Activated effector memory CD4-positive, alpha-beta T cell treated with anti-CD3 and anti-CD28 coated beads, Interleukin-2, amount 50 U/mL, for 16 hours (primary cell): ENCODE results near the gene LRRC8A.
"Not testable (repeated sequence)": the region's sequence is repeated elsewhere in the genome, so short reads cannot be mapped to it uniquely, and the experiment has no call there.

Source experiments
- DNase-seq: peaks from one replicate; pipeline ENCODE4 v3.0.0-alpha.2; 2020

LRRC8A gene

DNA sequence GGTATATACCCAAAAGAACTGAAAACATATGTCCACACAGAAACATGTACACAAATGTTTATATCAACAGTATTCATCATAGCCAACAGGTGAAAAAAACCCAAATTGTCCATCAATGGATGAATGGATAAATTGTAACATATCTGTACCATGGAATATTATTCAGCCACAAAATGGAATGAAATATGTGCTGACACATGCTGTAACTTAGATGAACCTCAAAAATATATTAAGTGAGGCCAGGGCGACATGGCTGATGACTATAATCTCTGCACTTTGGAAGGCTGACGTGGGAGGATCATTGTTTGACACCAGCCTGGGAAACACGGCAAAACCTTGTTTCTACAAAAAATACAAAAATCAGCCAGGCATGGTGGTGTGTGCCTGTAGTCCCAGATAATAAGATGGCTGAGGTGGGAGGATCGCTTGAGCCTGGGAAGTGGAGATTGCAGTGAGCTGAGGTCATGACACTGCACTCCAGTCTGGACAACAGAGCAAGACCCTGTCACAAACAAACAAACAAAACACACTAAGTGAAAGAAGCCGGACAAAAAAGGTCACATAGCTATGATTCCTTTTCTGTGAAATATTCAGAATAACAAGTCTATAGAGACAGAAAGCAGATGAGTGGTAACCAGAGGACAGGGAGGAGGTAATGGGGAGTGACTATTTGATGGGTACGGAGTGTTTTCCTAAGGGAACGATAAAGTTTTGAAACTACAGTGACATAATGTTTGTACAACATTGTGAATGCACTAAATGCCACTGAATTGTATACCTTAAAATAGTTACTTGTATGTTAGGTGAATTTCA lies 11.6 kb upstream of the LRRC8A start:
- DNase-seq, result no peak

DNA sequence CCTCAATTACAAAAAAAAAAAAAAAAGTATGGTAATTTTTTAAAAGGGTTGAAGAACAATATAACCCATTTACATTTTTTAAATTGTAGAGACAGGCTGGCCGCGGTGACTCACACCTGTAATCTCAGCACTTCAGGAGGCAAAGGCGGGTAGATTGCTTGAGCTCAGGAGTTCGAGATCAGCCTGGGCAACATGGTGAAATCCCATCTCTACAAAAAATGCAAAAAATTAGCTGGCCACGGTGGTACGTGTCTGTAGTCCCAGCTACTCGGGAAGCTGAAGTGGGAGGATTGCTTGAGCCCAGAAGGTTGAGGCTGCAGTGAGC lies 11.0 kb upstream of the LRRC8A start:
- not testable (repeated sequence) for DNase-seq

DNA sequence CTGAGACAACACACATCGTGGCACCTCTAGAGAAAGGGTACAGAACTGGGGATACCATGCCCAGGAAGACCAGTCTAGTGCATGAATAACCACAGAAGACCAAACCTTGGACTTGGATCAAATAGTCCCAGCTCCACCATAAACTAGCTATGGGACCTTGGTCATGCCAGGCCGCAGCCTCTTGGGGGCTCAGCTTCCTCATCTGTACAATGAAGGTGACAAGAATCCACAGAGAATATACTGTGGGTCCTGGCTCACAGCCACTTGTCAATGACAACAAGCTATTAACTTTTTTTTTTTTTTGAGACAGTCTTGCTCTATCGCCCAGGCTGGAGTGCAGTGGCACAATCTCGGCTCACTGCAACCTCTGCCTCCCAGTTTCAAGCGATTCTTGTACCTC lies 4.1 kb upstream of the LRRC8A start:
- no peak for DNase-seq

DNA sequence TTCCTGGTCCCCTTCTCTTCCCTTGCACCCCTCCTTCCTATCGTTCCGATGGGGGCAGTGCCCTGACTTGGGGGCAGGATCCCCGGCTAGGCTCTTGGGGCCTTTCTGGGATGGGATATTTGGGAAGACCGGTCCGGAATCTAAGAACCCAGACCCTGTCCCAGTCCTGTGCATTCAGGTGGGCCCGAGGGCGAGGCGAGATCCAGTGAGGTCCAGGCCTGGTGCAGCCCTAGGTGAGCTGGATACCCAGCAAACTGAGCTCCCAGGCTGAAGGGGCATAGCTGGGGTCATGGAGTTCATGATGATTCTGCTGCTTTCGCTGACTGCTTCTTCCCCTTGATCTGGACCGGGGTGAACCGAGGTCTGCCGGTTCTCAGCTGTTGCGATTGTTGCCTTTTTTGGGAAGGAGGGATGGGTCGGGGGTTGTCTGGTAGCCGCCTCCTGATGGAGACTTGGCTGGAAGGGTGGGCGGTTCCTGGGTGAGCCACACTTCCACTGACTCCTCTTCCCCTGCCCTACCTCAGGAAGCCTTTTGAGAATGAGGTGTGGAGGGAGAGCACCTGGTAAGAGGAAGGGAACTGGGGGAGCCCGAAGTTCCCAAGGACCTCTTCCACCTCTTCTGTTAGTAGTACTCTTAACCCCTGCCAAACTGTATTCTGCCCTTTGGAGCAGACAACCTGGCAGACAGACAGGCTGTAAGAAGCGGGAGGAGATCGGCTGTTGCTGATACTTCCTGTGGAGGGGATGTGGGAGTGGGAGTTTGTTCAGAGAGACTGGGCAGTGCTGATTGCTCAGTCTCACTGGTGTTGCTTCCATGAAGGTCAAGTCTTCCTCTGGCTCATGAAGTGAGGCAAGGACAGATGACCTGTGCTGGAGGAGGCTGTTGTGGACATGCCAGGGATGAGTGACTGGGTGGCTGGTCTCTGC lies 1.0 kb downstream of the LRRC8A start:
- DNase-seq, result no peak

DNA sequence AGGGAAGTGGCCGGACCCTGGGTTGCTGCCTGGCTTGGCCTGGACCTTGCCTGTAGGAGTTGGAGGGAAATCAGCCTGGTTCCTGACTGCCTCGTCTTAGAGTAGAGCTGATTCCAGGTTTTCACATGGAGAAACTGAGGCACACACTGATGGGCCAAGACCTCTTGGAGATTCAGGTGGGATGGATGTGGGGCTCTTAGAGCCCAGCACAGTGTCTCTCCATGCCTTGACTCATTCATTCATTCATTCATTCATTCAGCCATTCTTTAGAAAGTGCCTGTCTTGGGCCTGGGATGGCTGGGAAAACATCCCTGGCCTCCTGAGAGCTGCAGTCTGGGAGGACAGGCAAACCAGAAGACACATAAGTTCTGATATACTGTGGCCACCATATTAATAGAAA lies 2.2 kb downstream of the LRRC8A start:
- DNase-seq, result no peak

DNA sequence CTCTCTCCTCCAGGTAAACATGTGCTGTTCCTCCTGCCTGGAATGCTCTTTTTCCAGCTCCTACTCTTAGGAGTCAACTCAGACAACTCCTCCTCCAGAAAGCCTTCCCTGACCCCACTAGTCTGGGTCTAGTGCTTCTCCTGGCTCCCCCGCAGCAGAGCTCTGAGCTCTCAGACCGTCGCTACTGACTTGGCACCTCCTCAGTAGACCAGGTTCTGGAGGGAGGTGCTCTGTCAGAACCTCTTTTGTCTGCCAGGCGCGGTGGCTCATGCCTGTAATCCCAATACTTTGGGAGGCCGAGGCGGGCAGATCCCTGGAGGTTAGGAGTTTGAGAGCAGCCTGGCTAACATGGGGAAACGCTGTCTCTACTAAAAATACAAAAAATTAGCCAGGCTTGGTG lies 3.4 kb downstream of the LRRC8A start:
- DNase-seq, result no peak

DNA sequence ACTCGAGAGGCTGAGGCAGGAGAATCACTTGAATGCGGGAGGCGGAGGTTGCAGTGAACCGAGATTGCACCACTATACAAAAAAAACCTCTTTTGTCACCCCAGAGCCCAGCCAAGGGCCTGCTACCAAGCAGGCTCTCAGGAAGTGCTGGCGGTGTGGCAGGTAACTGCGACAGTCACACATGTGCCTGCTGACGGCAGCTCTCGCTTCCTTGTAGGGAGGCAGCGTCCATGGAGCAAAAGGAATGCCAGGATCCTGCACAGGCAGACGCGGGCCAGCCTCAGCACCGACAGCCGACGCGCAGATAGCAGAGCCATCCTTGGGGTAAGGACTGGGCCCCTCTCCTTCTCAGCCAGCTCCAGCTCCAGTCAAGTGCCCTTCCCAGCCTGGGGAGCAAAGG lies 3.9 kb downstream of the LRRC8A start:
- DNase-seq, result no peak

DNA sequence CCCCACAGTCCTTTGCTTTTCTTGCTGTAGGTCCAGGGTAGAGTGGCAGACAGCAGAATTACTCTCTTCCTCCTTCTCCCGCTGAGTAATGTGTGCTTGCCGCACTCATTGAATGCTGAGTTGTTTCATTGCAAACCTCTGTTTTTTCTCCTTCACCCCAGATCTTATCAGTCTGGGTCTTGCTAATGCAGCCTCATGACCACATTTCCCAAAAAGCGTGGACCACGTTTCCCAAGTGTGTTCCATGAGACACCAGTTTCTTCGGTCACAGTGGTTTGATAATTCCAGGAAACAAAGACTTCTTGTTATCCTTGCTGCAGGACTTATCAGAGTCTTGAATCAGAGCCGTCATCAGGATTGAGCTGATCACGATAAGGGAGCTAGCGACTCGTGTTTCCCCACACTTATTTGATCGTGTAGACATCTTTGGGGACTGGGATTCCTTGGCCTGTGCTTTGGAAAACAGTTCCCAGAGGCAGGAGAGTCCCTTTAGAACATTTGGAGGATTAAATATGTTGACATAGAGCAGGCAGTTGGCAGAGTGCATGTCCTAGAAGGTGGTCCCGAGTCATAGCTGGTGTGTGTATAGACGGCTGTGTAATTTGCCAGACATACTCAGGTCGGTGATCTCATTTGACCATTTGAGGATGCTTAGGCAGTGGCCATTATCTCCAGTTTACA lies 4.4 kb downstream of the LRRC8A start:
- no peak for DNase-seq

DNA sequence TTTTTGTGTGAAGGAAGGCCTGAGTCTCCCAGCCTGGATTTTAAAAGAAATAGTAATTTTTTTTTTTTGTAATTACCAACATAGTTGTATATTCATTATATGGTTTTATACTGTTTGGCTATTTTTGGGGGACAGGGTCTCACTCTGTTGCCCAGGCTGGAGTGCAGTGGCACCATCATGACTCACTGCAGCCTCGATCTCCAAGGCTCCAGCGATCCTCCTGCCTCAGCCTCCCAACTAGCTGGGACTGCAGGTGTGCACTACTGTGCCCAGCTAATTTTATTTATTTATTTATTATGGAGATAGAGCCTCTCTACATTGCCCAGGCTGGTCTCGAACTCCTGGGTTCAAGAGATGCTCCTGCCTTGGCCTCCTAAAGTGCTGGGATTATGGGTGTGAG lies 5.1 kb downstream of the LRRC8A start:
- DNase-seq, result no peak

DNA sequence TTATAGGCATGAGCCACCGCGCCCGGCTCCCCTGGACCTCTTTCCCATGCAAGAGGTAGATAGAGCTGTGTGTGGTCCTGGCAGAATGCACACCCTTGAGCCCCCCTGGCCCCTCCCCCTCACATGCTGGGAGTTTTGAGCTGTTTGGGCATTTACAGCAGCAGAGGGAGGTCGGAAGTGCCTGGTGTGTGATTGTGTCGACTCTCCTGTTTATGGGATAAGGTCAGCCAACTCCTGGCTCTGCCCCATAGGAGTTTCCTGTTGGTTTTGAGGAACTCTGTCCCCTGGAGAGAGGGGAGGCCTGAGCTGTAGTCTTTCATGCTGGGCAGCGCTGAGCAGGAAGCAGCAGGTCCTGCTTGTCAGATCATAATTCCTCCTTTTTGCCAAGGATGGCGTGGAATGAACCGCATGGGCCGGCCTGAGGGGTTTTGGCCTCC lies 6.0 kb downstream of the LRRC8A start:
- no peak for DNase-seq

DNA sequence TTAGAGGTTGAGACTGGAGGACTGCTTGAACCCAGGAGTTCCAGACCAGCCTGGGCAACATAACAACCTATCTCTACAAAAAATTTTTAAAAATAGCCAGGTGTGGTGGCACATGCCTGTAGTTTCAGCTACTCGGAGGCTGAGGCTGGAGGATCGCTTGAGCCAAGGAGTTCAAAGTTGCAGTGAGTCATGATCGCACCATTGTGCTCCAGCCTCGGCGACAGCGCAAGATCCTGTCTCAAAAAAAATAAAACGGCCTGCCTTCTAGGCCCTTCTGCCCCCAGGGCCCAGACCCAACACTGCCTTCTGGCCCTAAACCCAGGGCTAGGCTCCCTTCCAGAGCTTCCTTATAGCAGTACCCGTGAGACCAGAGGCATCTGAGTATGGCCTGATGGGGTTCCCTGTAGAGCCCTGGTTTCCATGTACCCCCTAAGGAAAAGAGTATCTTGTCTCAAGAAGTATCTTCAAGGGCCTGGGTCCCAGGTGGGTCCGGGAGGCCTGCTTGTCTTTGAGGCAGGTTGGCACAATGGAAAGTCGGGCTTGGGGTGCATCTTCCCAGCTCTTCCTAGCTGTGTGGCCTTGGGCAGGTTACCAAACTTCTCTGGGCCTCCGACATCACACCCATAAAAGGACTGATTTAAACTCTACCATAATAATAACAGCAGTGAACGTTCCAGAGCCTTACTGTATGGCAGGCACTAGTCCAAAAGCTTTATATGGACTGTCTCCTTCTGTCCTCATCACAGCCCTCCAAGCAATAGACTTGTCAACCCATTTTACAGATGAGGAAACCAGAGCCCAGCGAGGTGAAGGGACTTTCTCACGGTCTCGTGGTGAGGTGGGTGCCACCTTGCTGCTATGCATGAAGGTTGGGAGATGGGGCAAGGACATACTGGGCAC lies 9.6 kb downstream of the LRRC8A start:
- DNase-seq, result no peak

DNA sequence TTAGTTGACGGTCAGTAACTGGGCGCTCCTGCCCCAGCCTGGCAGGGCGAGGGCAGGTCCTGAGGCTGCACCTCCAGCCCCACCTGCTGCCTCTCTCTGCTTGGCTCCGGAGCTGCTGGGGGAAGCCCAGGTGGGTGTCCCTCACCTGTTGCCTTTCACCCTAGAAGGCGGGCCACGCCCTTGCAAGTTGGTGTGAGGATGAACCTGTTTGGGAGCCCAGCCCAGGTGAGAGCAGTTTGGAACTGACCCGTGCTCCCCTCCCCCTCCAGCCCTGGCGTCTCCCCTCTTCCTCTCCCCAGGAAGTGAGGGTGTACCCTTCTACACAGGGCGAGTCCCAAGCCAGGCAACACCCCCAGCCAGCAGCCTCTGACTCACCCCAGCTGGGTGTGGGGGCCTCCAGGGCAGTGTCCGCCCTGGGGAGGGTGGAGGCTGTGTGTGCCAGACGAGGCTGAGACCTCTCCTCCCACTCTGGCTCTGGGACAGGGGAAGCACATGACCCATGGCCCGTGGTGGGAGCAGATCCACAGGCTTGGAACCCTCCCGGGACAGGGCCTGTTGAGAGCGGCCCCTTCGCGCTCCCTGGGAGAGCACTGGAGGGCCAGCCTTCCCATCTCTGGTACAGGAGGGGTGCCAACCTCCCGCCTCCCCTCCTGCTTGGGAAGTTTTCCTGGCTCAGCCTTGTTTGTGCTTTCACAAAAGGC lies 10.4 kb downstream of the LRRC8A start:
- DNase-seq, result no peak

DNA sequence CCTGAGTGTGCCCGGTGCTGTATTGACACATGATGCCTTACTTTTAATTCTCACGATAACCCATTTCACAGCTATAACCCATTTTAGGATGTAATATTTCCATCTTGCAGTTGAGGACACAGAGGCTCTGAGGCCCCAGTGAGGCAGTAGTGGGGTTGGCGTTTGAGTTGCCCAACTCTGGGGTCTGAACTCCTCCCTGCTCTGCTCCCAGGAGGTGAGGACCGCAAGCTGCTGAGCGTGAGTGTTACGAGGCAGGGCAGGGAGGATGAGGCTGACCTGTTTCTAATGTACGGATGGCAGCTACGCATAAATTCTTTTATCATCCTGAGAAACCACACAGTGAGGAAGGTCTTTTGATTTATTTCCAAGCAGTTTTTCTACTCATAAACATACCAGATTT lies 11.4 kb downstream of the LRRC8A start:
- no peak for DNase-seq

DNA sequence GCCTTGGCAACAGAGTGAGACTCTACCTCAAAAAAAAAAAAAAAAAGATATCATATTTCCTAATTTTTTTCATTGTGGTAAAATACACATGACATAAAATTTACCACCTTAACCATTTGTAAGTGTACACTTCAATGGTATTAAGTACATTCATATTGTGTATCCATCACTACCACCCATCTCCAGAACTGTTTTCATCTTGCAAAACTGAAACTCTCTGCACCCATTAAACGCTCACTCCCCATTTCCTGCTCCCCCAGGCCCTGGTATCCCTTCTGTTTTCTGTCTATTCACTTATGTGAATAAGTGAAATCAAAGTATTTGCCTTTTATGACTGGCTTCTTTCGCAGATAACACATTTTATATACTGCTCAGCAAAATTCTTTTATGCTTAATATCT lies 12.8 kb downstream of the LRRC8A start:
- DNase-seq, result no peak

DNA sequence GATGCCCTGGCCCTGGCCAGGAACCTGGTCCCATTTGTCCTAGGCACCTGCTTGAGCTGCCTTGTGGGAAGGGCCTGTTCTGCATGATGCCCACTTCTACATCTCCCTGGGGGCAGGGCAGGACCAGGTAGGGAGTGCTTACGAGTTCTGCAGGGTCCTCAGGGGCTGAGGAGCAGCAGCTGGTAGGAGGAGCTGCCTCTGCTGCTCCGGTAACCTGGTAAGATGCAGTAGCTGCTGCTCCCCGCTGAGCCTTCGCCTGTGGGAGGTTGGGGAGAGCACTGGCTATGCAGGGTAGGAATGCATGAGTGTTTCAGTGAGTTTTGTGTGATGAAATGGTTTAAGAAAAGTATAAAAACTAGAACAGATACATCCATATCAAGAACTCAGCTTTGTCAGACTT lies 13.6 kb downstream of the LRRC8A start:
- DNase-seq, result no peak

DNA sequence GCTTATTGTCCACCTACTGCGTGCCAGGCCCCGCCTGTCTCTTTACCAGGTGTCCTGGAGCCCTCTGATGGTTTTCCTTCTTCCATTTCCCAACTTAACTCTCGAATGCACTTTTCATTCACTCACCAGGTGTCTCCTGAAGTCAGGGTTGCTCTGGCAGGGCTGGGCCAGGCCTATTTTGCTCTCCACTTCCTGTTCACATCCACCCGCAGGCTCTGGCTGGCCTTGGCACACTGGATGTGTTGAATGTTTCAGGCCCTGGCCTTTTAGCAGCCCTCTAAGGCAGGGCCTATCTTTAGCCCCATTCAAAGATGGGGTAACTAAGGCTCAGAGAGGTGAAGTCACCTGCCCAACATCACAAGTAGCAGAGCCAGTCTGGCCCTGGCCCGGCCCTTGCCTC lies 16.4 kb downstream of the LRRC8A start:
- no peak for DNase-seq

DNA sequence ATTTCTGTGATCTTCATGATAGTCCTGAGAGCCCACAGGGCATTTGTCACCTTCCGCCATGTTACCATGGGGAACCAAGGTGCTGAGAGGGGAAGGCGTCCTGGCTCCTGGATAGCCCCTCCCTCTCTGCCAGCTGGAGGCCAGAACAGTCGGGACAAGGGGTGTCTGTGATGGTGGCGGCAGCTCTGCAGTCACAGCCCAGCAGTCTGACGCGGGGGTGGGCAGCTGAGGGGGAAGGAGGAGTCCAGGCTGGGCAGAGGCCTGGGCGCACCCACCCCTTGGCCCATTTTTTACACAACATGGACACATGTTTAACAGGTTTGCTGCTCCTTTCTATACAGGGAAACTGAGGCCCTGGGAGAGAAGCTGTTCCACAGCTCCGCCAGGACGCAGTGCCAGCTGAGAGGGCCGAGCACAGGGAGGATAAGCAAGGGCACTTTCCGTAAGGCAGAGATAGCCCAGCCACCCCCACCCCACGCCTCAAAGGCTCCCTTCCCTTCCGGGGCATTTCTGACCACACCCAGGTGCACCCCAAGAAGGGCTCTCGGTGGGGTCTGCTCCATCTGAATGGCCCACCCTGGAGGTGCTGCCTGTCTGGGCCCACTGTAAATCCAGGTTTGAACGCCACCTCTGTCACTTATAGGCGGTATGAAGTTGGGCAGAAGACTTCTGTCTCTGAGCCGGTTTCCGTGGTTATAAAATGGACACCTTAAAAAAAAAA lies 17.1 kb downstream of the LRRC8A start:
- no peak for DNase-seq

DNA sequence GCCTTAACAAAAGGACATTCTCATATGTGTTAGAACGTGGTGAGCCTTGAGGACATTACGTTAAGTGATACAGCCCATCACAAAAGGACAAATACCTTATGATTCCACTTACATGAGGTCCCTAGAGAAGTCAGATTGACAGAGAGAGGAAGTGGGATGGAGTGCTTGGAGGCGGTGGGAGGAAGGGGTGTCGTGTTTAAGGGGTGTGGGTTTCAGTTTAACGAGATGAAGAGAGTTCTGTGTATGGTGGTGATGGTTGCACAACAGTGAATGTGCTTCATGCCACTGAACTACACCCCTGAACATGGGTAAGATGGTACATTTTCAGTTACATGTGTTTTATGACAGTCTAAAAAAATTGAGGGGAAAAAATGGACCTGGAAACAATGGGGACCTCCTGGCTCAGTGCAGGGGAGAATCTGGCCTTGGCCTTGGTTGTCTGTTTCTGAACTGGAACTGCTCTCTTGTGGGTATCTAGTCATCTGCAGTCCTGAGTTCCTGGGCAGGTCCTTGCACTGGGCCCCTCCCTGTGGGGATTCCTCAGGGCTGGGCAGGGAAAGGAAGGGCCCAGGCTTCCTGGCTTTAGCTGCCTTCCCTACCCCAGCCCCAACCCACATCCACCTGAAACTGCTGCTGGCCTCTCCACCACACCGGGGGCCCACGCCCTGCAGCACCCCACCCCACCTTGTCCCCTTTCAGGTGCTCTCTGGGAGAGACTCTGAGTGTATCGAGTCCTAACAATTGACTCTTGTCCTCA lies 17.8 kb downstream of the LRRC8A start:
- peak; percentile 71 for DNase-seq

DNA sequence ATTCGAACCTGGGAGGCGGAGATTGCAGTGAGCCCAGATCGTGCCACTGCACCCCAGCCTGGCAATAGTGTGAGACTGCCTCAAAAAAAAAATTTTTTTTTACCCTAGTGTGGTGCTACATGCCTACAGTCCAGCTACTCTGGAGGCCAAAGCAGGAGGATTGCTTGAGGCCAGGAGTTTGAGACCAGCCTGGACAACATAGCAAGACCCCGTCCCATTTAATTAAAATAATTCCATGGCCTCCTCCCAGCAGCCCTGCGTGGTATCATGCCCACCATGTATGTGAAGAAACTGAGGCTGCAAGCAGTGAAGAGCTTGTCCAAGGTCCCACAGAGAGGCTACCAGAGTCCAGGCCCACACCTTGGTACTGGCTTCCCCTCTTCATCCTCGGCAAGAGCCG lies 19.4 kb downstream of the LRRC8A start:
- DNase-seq, result no peak

DNA sequence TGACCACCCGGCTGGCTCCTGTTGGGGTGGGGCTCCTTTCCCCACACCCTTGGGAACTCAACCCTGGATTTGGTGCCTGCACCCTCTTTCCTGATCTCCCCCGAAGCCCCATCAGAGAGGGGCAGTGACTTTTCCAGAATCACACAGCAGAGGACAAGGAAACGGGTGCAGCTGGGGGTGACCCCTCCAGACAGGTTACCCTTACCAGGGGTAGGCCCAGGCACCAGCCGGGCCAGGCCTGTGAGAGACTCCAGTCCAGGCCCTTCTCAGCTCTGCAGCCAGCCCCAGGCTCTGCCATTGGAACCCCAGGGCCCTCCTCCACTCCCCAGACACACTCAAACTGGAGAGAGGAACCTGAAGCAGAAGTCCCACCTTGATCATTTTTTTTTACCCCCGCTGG lies 19.9 kb downstream of the LRRC8A start:
- no peak for DNase-seq
